BJ (cell line): Measurements from ENCODE around the gene RPS21. TPM values are rescaled to one million over a fixed set of nuclear protein-coding genes. Genes with fewer than 3 reads are reported as not detected.

Experiments
- CTCF ChIA-PET: fragments of 350-600 bp; formaldehyde crosslinking; extraction: SDS; loops from one replicate; lab custom pipeline; 2021; ENCODE audit warnings: antibody characterized with exemption, inconsistent platforms; lab: Yijun Ruan, JAX
- POLR2A ChIA-PET: fragments of 300-600 bp; sonication (Branson Sonifier 250); formaldehyde crosslinking; extraction: SDS; loops from one replicate; lab custom pipeline; 2021; ENCODE audit warnings: antibody characterized with exemption; lab: Charles Lee
- DNase-seq: peaks from one replicate; pipeline ENCODE4 v3.0.0-alpha.2; 2011; ENCODE audit warnings: low read depth
- H3K27me3 ChIP-seq: 2 replicates; pipeline ENCODE4 v1.6.0; 2011; ENCODE audit warnings: low read length; ENCODE audit not compliant: control insufficient read depth, insufficient read depth
- H3K36me3 ChIP-seq: 2 replicates; pipeline ENCODE4 v1.5.1; 2011; ENCODE audit warnings: low read length; ENCODE audit not compliant: control insufficient read depth, insufficient read depth
- H3K4me3 ChIP-seq: 2 replicates; pipeline ENCODE4 v1.5.1; 2011; ENCODE audit warnings: low read depth, mild to moderate bottlenecking, control low read depth, low read length
- CTCF ChIP-seq: IDR thresholded peaks from 2 replicates; pipeline ENCODE4 v1.5.1; 2011; ENCODE audit warnings: low read depth, mild to moderate bottlenecking, control low read depth, inconsistent platforms, low read length, moderate library complexity; ENCODE audit not compliant: insufficient read depth
- polyA plus RNA-seq: library from polyadenylated mRNA; depleted of rRNA; stranded (reverse); fragments of >200 nt; gene quantifications from 2 replicates; pipeline ENCODE4 v1.2.3, GENCODE V29; 2011

The RPS21 gene
- polyA plus RNA-seq, 1 experiment: 3,818 TPM

GRCh38 chr20:62344092-62344491, 42.8 kb upstream of the RPS21 start:
- DNase-seq: no peak
- CTCF ChIA-PET: interaction anchor here (1.0 kb wide), 1 partner anchor 39 kb away, joined by 3 read pairs; no protein-coding TSS in a partner anchor
- TF ChIP-seq CTCF: no peak
- Histone ChIP-seq H3K27me3 (no peaks in the 10 kb centered on the region), H3K4me3 (no peak overlapping the region), H3K36me3 (peaks cover 1% of the 10 kb centered on the region; the same call in 1 of the 2 replicates)
- POLR2A ChIA-PET: no interaction called here

GRCh38 chr20:62344782-62345181, 42.1 kb upstream of the RPS21 start:
- DNase-seq: no peak
- ChIA-PET CTCF (no interaction called here), POLR2A (no interaction called here)
- Histone ChIP-seq H3K36me3 (peaks cover 1% of the 10 kb centered on the region; the same call in 1 of the 2 replicates), H3K27me3 (no peaks in the 10 kb centered on the region), H3K4me3 (no peak overlapping the region)
- no peak for TF ChIP-seq CTCF

GRCh38 chr20:62345681-62346370, 41.1 kb upstream of the RPS21 start:
- DNase-seq: no peak
- ChIA-PET CTCF (no interaction called here), POLR2A (no interaction called here)
- Histone ChIP-seq H3K36me3 (peaks cover 1% of the 10 kb centered on the region; the same call in 1 of the 2 replicates), H3K27me3 (no peaks in the 10 kb centered on the region), H3K4me3 (no peak overlapping the region)
- TF ChIP-seq CTCF: no peak

- H3K4me3 ChIP-seq: no peak overlapping the region
- DNase-seq: no peak
- CTCF ChIA-PET: no interaction called here
- peaks cover 1% of the 10 kb centered on the region; the same call in 1 of the 2 replicates for H3K36me3 ChIP-seq
- POLR2A ChIA-PET: no interaction called here
- TF ChIP-seq CTCF: no peak
- H3K27me3 ChIP-seq: no peaks in the 10 kb centered on the region
These were observed 40.3 kb upstream of the RPS21 start for GRCh38 chr20:62346398-62347150.

- ChIA-PET POLR2A (no interaction called here), CTCF (no interaction called here)
- Histone ChIP-seq H3K27me3 (no peaks in the 10 kb centered on the region), H3K36me3 (peaks cover 1% of the 10 kb centered on the region; the same call in 1 of the 2 replicates), H3K4me3 (no peak overlapping the region)
- TF ChIP-seq CTCF: no peak
- no peak for DNase-seq
These were observed 39.8 kb upstream of the RPS21 start for GRCh38 chr20:62347151-62347404.
